ENCODE data around the gene RNU6-1. TPM values are rescaled to one million over a fixed set of nuclear protein-coding genes. Genes with fewer than 3 reads are reported as not detected.

The RNU6-1 gene
- polyA plus RNA-seq, 2 of the 4 experiments (the other 2 are of a cell fraction), result not detected

DNA sequence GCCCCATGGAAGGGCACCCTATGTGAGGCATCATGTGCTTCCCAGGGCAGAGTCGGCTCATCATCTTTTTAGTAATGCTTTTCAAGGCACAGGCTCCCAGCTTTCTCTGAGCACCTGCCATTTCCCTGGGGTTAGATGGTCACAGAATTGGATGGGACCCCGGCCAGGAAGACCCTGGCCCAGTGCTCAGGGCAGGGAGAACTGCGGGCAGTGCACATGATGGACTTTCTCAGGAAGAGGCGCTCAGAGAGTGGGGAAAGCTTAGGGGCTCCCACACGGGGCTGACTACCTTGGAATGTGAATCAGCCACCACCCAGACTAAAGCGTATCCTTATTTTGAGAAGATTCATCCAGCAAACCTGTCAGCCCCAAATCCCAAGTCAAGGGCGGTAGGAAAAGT lies 31.0 kb downstream of the RNU6-1 start (continued):
- TF ChIP-seq, protein P1, sequence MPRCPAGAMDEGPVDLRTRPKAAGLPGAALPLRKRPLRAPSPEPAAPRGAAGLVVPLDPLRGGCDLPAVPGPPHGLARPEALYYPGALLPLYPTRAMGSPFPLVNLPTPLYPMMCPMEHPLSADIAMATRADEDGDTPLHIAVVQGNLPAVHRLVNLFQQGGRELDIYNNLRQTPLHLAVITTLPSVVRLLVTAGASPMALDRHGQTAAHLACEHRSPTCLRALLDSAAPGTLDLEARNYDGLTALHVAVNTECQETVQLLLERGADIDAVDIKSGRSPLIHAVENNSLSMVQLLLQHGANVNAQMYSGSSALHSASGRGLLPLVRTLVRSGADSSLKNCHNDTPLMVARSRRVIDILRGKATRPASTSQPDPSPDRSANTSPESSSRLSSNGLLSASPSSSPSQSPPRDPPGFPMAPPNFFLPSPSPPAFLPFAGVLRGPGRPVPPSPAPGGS (IDR thresholded peaks at IDR 0.05), result no peak
- TF ChIP-seq RFX5 (IDR thresholded peaks at IDR 0.05), result no peak

DNA sequence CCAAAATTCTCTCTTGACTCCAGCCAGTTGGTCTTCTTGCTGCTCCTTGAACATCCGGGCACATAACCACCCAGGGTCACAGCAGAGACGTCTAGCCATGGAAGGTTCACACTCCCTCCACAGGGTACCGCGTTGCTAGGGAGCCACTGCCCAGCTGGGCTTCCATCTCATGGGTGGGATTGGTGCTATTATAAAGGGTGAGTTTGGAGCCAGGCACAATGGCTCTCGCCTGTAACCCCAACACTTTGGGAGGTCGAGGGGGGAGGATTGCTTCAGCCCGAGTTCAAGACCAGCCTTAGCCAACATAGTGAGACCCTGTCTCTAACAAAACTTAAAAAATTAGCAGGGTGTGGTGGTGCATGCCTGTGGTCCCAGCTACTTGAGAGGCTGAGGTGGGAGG lies 32.0 kb downstream of the RNU6-1 start:
- Histone ChIP-seq H3K4me3 (no peak overlapping the region), H3K4me1 (no peaks in the 10 kb centered on the region), H3K27ac (no peak overlapping the region), H3K4me2 (no peak overlapping the region), H3K9me3 (no peaks in the 10 kb centered on the region)
- 82% methylated on average over 7 of the region's 7 CpGs for WGBS (ENCODE audit: missing lambda C conversion rate)
- DNase-seq (ENCODE audit: low read depth in 1 of 2, low spot score in 1 of 2) (no peak), ATAC-seq (no peak), FAIRE-seq (no peak)
- POLR2A ChIA-PET, result no interaction called here
- TF ChIP-seq KDM5A (IDR thresholded peaks at IDR 0.05), result no peak
- TF ChIP-seq JUNB (IDR thresholded peaks at IDR 0.05), result no peak
- TF ChIP-seq HOXB5 (CRISPR knock-in tag; IDR thresholded peaks at IDR 0.05), result no peak
- no peak for TF ChIP-seq NPAS2 (CRISPR knock-in tag; IDR thresholded peaks at IDR 0.05; ENCODE audit: borderline replicate concordance)
- no peak for TF ChIP-seq JUN (IDR thresholded peaks at IDR 0.05)
- TF ChIP-seq EP300 (IDR thresholded peaks at IDR 0.05), result no peak
- TF ChIP-seq, protein P2, sequence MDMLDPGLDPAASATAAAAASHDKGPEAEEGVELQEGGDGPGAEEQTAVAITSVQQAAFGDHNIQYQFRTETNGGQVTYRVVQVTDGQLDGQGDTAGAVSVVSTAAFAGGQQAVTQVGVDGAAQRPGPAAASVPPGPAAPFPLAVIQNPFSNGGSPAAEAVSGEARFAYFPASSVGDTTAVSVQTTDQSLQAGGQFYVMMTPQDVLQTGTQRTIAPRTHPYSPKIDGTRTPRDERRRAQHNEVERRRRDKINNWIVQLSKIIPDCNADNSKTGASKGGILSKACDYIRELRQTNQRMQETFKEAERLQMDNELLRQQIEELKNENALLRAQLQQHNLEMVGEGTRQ (IDR thresholded peaks at IDR 0.05), result no peak
- TF ChIP-seq FOSL2 (IDR thresholded peaks at IDR 0.05), result no peak
- TF ChIP-seq FOSL2 (CRISPR knock-in tag; IDR thresholded peaks at IDR 0.05), result no peak
- TF ChIP-seq ZNF302 (CRISPR knock-in tag; IDR thresholded peaks at IDR 0.05), result no peak
- no peak for TF ChIP-seq FOSB (CRISPR knock-in tag; IDR thresholded peaks at IDR 0.05)
- TF ChIP-seq SREBF2 (IDR thresholded peaks at IDR 0.05), result no peak
- TF ChIP-seq TFCP2L1 (CRISPR knock-in tag; IDR thresholded peaks at IDR 0.05), result no peak
- no peak for TF ChIP-seq EHMT2 (IDR thresholded peaks at IDR 0.05; ENCODE audit: low read depth)
- no peak for TF ChIP-seq ESRRA (IDR thresholded peaks at IDR 0.05; ENCODE audit: borderline replicate concordance, low read length)
- TF ChIP-seq, protein P3, sequence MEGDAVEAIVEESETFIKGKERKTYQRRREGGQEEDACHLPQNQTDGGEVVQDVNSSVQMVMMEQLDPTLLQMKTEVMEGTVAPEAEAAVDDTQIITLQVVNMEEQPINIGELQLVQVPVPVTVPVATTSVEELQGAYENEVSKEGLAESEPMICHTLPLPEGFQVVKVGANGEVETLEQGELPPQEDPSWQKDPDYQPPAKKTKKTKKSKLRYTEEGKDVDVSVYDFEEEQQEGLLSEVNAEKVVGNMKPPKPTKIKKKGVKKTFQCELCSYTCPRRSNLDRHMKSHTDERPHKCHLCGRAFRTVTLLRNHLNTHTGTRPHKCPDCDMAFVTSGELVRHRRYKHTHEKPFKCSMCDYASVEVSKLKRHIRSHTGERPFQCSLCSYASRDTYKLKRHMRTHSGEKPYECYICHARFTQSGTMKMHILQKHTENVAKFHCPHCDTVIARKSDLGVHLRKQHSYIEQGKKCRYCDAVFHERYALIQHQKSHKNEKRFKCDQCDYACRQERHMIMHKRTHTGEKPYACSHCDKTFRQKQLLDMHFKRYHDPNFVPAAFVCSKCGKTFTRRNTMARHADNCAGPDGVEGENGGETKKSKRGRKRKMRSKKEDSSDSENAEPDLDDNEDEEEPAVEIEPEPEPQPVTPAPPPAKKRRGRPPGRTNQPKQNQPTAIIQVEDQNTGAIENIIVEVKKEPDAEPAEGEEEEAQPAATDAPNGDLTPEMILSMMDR (IDR thresholded peaks at IDR 0.05), result no peak
- TF ChIP-seq ZC3H11A (IDR thresholded peaks at IDR 0.05), result no peak
- TF ChIP-seq RNF2 (IDR thresholded peaks at IDR 0.05; ENCODE audit: borderline replicate concordance, low read depth), result no peak
- TF ChIP-seq, protein P4, sequence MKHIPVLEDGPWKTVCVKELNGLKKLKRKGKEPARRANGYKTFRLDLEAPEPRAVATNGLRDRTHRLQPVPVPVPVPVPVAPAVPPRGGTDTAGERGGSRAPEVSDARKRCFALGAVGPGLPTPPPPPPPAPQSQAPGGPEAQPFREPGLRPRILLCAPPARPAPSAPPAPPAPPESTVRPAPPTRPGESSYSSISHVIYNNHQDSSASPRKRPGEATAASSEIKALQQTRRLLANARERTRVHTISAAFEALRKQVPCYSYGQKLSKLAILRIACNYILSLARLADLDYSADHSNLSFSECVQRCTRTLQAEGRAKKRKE (CRISPR knock-in tag; IDR thresholded peaks at IDR 0.05; ENCODE audit: low read depth), result no peak
- TF ChIP-seq BHLHE40 (IDR thresholded peaks at IDR 0.05; ENCODE audit: low read depth, low read length), result no peak
- CTCF ChIA-PET, result interaction anchor here (0.6 to 1.7 kb wide), 5 partner anchors 19 to 226 kb away, joined by 3 to 4 read pairs (median 3); no protein-coding TSS in a partner anchor

DNA sequence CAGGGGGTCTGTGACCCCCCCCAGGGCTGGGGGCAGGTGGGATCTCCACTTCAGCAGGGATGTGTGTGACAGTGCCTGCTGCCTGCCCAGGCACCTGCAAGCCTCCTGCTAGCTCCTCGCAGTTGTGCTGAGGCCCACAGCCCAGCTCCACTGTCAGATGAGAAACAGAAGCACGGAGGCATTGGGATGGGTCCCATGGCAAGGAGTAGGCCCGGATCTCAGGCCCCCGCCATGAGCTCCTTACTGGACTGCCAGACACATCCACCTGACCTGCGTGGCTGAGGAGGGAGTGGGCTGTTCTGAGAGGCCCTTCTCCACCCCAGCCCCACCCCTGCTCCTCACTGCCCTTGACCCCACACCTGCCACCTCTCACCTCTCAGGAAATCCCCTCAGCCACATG lies 32.7 kb downstream of the RNU6-1 start:
- Histone ChIP-seq H3K27ac (no peak overlapping the region), H3K4me3 (no peak overlapping the region), H3K4me1 (no peaks in the 10 kb centered on the region), H3K9me3 (no peaks in the 10 kb centered on the region), H3K4me2 (no peak overlapping the region)
- ChIA-PET CTCF (interaction anchor here (0.6 to 1.7 kb wide), 6 partner anchors 18 to 385 kb away, joined by 3 to 4 read pairs (median 3); no protein-coding TSS in a partner anchor), POLR2A (no interaction called here)
- DNase-seq (ENCODE audit: low read depth in 1 of 2, low spot score in 1 of 2) (no peak), ATAC-seq (no peak), FAIRE-seq (no peak)
- TF ChIP-seq FOSB (CRISPR knock-in tag; IDR thresholded peaks at IDR 0.05) (no peak), NPAS2 (CRISPR knock-in tag; IDR thresholded peaks at IDR 0.05; ENCODE audit: borderline replicate concordance) (no peak), HEYL (CRISPR knock-in tag; IDR thresholded peaks at IDR 0.05) (no peak), POLR2A (IDR thresholded peaks at IDR 0.05; ENCODE audit: low read length) (no peak), CHD4 (IDR thresholded peaks at IDR 0.05; ENCODE audit: borderline replicate concordance) (no peak), EP300 (IDR thresholded peaks at IDR 0.05) (no peak), RFX5 (IDR thresholded peaks at IDR 0.05) (no peak)
- TF ChIP-seq, protein P5, sequence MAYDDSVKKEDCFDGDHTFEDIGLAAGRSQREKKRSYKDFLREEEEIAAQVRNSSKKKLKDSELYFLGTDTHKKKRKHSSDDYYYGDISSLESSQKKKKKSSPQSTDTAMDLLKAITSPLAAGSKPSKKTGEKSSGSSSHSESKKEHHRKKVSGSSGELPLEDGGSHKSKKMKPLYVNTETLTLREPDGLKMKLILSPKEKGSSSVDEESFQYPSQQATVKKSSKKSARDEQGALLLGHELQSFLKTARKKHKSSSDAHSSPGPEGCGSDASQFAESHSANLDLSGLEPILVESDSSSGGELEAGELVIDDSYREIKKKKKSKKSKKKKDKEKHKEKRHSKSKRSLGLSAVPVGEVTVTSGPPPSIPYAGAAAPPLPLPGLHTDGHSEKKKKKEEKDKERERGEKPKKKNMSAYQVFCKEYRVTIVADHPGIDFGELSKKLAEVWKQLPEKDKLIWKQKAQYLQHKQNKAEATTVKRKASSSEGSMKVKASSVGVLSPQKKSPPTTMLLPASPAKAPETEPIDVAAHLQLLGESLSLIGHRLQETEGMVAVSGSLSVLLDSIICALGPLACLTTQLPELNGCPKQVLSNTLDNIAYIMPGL (CRISPR knock-in tag; IDR thresholded peaks at IDR 0.05; ENCODE audit: borderline replicate concordance), result no peak
- WGBS (ENCODE audit: missing lambda C conversion rate), result 83% methylated on average over 5 of the region's 5 CpGs
